Chondrocyte (in vitro differentiated cells): ENCODE results near the gene ZNF491. TPM values are rescaled to one million over a fixed set of nuclear protein-coding genes. Genes with fewer than 3 reads are reported as not detected.
"Not testable (repeated sequence)": the region's sequence is repeated elsewhere in the genome, so short reads cannot be mapped to it uniquely, and the experiment has no call there.

Source experiments
- DNase-seq: peaks from one replicate; pipeline ENCODE4 v3.0.0; 2021; ENCODE audit warnings: mixed read lengths, low spot score
- H3K27ac Mint-ChIP-seq: one replicate; pipeline ENCODE4 v1.8.0; 2021; ENCODE audit warnings: mild to moderate bottlenecking, moderate library complexity, mixed read lengths; ENCODE audit not compliant: unreplicated experiment
- H3K27me3 Mint-ChIP-seq: 2 replicates; pipeline ENCODE4 v1.8.0; 2021; ENCODE audit warnings: low read depth, mixed read lengths
- H3K36me3 Mint-ChIP-seq: 2 replicates; pipeline ENCODE4 v1.8.0; 2021; ENCODE audit warnings: low read depth, mixed read lengths
- H3K4me1 Mint-ChIP-seq: 2 replicates; pipeline ENCODE4 v1.8.0; 2021; ENCODE audit warnings: low read depth, mild to moderate bottlenecking, mixed read lengths
- H3K4me3 Mint-ChIP-seq: one replicate; pipeline ENCODE4 v1.8.0; 2021; ENCODE audit warnings: mild to moderate bottlenecking, moderate library complexity, mixed read lengths; ENCODE audit not compliant: unreplicated experiment
- H3K9me3 Mint-ChIP-seq: 2 replicates; pipeline ENCODE4 v1.8.0; 2021; ENCODE audit warnings: low read depth, mixed read lengths
- total RNA-seq: library from RNA; stranded (reverse); gene quantifications from 3 replicates; pipeline ENCODE4 v1.2.1, GENCODE V29; 2021
- TF ChIP-seq, protein P1 (sequence below): fragments of 200-600 bp; sonication (generic); IDR thresholded peaks from 2 replicates; pipeline ENCODE4 v1.5.0; 2021; ENCODE audit warnings: antibody characterized with exemption, mild to moderate bottlenecking, moderate library complexity

ZNF491 gene
- total RNA-seq, 1 donor from 2014 or later, result 4.2 TPM

DNA sequence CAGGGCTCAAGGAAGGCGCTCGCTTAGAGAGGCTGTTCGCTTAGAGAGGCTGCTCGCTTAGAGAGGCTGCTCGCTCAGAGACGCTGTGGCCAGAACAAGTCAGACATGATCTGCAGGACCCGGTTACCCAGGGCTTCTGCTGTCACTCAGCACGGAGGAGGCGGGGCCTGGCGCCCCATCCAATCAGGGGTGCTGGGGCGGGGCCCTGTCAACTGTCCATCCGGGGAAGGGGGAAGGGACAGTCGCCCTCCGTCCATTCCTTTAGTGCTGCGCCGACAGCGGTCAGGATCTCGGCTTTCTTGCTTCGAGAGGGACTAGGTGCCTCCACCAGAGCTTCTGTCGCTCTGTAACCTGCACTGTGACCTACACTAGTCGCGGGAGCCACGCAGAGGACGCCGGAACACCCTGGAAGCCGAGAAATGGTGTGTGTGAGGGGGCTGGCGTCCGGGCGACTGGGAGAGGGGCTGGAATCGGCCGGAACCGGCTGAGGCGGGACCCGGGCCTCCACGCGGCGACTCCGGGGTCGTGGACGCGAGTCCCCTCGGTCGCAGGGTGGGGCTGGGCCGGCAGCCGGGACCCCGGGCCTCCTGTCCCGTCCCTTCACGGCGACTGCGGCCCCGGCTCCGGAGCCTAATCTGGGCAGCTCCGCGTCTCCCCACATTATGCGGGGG is 15.8 kb downstream of the ZNF491 start, which contains the start of gene ZNF440:
ZNF440 (plus strand) TSS at position 245 of the 671 bp plus-strand sequence; CDS start at position 420, 175 bp downstream.
- Mint-ChIP-seq H3K36me3 (peaks cover 13% of the 10 kb centered on the region), H3K4me3 (peak within 1 kb of the TSS; percentile 93), H3K9me3 (peaks cover 3% of the 10 kb centered on the region), H3K27ac (peak within 1 kb of the TSS; percentile 97), H3K27me3 (no peaks in the 10 kb centered on the region), H3K4me1 (peaks cover 23% of the 10 kb centered on the region)
- TF ChIP-seq, protein P1, sequence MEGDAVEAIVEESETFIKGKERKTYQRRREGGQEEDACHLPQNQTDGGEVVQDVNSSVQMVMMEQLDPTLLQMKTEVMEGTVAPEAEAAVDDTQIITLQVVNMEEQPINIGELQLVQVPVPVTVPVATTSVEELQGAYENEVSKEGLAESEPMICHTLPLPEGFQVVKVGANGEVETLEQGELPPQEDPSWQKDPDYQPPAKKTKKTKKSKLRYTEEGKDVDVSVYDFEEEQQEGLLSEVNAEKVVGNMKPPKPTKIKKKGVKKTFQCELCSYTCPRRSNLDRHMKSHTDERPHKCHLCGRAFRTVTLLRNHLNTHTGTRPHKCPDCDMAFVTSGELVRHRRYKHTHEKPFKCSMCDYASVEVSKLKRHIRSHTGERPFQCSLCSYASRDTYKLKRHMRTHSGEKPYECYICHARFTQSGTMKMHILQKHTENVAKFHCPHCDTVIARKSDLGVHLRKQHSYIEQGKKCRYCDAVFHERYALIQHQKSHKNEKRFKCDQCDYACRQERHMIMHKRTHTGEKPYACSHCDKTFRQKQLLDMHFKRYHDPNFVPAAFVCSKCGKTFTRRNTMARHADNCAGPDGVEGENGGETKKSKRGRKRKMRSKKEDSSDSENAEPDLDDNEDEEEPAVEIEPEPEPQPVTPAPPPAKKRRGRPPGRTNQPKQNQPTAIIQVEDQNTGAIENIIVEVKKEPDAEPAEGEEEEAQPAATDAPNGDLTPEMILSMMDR, result no peak
- peak; percentile 98 for DNase-seq

DNA sequence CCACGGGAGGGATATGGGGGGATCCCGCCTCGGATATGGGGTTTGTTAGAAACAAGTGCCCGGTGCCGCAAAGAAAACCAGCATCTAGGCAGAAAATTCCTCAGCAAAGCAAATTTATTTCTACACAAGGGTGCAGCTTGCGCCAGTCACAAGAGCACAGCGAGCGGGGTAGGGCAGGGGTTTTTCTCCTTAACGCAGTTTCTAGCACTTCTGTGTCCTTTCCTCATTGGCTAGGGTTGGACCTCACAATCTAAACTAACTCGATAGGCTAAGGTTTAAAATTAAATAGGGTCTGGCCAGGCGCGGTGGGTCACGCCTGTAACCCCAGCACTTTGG is 16.3 kb downstream of the ZNF491 start:
- Mint-ChIP-seq H3K27ac (peak overlapping the region; percentile 90), H3K27me3 (no peaks in the 10 kb centered on the region), H3K9me3 (peaks cover 3% of the 10 kb centered on the region), H3K4me1 (peaks cover 23% of the 10 kb centered on the region), H3K36me3 (peaks cover 11% of the 10 kb centered on the region), H3K4me3 (peak overlapping the region; percentile 93)
- TF ChIP-seq, protein P1, result no peak
- no peak for DNase-seq

DNA sequence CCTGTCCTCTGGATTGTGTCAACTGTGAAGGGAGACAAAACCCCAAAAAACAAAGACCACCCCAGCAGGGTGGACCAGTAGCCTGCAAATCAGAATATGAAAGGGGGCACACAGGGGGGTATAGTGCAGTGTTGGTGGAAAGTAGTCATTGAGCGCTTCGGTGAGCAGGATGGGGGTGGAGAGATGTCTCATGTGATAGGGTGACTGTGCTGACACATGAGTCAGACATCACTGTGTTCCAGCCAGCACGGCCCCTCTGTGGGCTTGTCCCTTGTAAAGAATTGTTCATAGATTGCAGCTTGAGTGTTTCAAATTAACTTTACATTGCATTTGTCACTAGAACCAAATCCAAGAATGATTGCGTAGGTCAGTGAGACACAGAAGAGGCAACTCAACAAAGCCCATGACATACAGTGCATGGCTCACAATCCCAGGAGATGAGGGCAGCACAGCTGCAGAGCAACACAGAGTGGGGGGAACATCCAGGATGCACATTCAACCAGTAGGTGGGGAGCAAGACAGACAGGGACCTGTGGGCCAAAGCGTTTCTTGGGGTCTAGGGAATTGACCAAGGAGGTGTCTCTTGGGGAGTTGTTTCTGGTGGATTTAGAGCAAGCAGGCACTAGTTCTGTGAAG is 23.3 kb downstream of the ZNF491 start:
- Mint-ChIP-seq H3K36me3 (peaks cover 26% of the 10 kb centered on the region), H3K4me1 (peaks cover 12% of the 10 kb centered on the region), H3K4me3 (no peak overlapping the region), H3K27me3 (no peaks in the 10 kb centered on the region), H3K9me3 (peaks cover 15% of the 10 kb centered on the region), H3K27ac (peak overlapping the region; percentile 63)
- TF ChIP-seq, protein P1, result no peak
- no peak for DNase-seq

DNA sequence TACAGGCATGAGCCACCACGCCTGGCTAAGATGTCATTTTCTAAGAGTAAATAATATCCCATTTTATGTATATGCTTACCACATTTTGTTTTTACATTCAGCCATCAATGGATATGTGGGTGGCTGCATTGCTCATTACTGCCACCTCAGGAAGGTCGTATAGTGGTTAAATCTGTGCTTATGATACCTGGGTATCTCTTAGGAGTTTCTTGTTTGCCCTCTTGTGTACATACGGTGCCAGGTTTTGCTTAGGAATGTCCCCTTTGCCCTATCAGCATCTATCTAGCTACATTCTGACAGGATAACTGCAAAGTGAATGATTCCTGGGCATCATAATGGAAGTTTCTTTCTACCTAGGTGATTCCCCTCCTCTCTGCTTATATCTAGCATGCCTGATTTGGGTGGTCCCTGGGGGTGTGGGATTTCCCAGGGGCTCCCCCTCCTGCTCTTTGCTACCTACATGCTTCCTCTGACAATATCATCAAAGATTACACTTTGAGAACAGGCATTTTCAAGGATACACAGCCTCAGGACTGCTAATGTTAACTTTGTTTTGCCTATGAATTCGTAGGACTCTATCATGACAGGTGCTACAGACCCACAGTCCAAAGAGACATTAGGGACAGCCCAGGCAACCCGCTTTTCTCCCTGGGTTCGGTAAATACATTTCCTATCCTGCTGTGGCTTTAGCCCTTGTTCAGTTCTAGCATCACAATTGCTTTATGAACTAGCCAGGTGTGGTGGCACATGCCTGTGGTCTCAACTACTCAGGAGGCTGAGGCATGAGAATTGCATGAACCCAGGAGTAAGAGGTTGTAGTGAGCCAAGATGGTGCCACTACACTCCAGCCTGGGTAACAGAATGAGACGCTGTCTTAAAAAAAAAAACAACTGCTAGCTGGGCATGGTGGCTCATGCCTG is 30.9 kb downstream of the ZNF491 start:
- Mint-ChIP-seq H3K9me3 (peaks cover 53% of the 10 kb centered on the region), H3K36me3 (peaks cover 69% of the 10 kb centered on the region)
- H3K27me3 Mint-ChIP-seq, H3K4me3 Mint-ChIP-seq, H3K27ac Mint-ChIP-seq, H3K4me1 Mint-ChIP-seq, DNase-seq: not testable (repeated sequence)

DNA sequence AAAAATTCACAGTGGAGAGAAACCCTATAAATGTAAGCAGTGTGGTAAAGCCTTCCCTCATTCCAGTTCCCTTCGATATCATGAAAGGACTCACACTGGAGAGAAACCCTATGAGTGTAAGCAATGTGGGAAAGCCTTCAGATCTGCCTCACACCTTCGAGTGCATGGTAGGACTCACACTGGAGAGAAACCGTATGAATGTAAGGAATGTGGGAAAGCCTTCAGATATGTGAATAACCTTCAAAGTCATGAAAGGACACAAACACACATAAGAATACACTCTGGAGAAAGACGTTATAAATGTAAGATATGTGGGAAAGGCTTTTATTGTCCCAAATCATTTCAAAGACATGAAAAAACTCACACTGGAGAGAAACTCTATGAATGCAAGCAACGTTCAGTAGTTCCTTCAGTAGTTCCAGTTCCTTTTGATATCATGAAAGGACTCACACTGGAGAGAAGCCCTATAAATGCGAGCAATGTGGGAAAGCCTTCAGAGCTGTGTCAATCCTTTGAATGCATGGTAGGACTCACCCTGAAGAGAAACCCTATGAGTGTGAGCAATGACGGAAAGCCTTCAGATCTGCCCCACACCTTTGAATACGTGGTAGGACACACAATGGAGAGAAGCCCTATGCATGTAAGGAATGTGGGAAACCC is 34.1 kb downstream of the ZNF491 start:
- Mint-ChIP-seq H3K4me3 (no peak overlapping the region), H3K4me1 (no peaks in the 10 kb centered on the region), H3K9me3 (peaks cover 58% of the 10 kb centered on the region), H3K27ac (no peak overlapping the region), H3K36me3 (peaks cover 68% of the 10 kb centered on the region), H3K27me3 (no peaks in the 10 kb centered on the region)
- TF ChIP-seq, protein P1, result no peak
- no peak for DNase-seq
